AML-193 (cell line): ENCODE results near the gene CHRDL2.

Experiments used
- DNase-seq, 2 experiments: peaks; one replicate each; lab custom pipeline; 2025; lab: John Stamatoyannopoulos, UW

Gene CHRDL2

GRCh38 chr11:74684661-74685060 is 46.6 kb downstream of the CHRDL2 start:
- no peak for DNase-seq

GRCh38 chr11:74683941-74684481 is 47.2 kb downstream of the CHRDL2 start:
- no peak for DNase-seq

- DNase-seq, result no peak
These were observed 47.9 kb downstream of the CHRDL2 start for GRCh38 chr11:74683279-74683871.

- DNase-seq, result no peak
These were observed 48.4 kb downstream of the CHRDL2 start for GRCh38 chr11:74682731-74683278.

- DNase-seq, result no peak
These were observed 49.3 kb downstream of the CHRDL2 start for GRCh38 chr11:74681686-74682651.

GRCh38 chr11:74680703-74681531 is 50.3 kb downstream of the CHRDL2 start:
- no peak for DNase-seq

- no peak for DNase-seq
These were observed 51.1 kb downstream of the CHRDL2 start for GRCh38 chr11:74680035-74680671.

- no peak for DNase-seq
These were observed 51.7 kb downstream of the CHRDL2 start for GRCh38 chr11:74679513-74679865.

GRCh38 chr11:74678591-74679512 is 52.4 kb downstream of the CHRDL2 start:
- no peak for DNase-seq

GRCh38 chr11:74678041-74678440 is 53.2 kb downstream of the CHRDL2 start:
- no peak for DNase-seq

GRCh38 chr11:74677131-74677530 is 54.1 kb downstream of the CHRDL2 start:
- DNase-seq, result no peak

GRCh38 chr11:74676596-74676995 is 54.6 kb downstream of the CHRDL2 start:
- no peak for DNase-seq

- no peak for DNase-seq
These were observed 55.5 kb downstream of the CHRDL2 start for GRCh38 chr11:74675761-74676160.

GRCh38 chr11:74673693-74674360 is 57.4 kb downstream of the CHRDL2 start:
- DNase-seq, result no peak

- no peak for DNase-seq
These were observed 58.1 kb downstream of the CHRDL2 start for GRCh38 chr11:74672956-74673692.

- DNase-seq, result no peak
These were observed 58.8 kb downstream of the CHRDL2 start for GRCh38 chr11:74672332-74672955.

- DNase-seq, result no peak
These were observed 59.6 kb downstream of the CHRDL2 start for GRCh38 chr11:74671520-74672196.

GRCh38 chr11:74670171-74670570 is 61.1 kb downstream of the CHRDL2 start:
- DNase-seq, result no peak
